ENCODE data around the gene FOXG1.

DNA sequence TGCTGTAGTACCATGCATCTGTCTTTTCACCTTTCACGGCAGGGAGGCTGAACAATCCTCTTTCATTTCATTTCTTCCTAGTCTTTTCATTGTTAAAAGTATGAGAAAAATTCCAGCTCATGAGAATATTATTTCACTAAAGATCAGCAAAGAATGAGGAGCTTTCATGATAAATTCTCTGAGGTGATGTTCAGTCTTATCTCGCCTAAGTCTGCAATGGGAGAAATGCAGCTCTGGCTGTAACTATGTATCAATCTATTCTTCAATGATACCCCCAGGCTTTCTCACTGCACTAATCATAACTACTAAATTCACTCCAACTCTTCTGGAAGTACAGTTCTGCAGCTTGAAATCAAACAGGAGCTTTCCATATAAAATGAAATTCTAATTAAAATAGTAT lies 15.7 kb downstream of the FOXG1 start:
- TF ChIP-seq RFX5 (IDR thresholded peaks at IDR 0.05) (no peak), EP300 (IDR thresholded peaks at IDR 0.05) (no peak)
- TF ChIP-seq, protein P1, sequence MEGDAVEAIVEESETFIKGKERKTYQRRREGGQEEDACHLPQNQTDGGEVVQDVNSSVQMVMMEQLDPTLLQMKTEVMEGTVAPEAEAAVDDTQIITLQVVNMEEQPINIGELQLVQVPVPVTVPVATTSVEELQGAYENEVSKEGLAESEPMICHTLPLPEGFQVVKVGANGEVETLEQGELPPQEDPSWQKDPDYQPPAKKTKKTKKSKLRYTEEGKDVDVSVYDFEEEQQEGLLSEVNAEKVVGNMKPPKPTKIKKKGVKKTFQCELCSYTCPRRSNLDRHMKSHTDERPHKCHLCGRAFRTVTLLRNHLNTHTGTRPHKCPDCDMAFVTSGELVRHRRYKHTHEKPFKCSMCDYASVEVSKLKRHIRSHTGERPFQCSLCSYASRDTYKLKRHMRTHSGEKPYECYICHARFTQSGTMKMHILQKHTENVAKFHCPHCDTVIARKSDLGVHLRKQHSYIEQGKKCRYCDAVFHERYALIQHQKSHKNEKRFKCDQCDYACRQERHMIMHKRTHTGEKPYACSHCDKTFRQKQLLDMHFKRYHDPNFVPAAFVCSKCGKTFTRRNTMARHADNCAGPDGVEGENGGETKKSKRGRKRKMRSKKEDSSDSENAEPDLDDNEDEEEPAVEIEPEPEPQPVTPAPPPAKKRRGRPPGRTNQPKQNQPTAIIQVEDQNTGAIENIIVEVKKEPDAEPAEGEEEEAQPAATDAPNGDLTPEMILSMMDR (IDR thresholded peaks at IDR 0.05) = no peak
- TF ChIP-seq, protein P2, sequence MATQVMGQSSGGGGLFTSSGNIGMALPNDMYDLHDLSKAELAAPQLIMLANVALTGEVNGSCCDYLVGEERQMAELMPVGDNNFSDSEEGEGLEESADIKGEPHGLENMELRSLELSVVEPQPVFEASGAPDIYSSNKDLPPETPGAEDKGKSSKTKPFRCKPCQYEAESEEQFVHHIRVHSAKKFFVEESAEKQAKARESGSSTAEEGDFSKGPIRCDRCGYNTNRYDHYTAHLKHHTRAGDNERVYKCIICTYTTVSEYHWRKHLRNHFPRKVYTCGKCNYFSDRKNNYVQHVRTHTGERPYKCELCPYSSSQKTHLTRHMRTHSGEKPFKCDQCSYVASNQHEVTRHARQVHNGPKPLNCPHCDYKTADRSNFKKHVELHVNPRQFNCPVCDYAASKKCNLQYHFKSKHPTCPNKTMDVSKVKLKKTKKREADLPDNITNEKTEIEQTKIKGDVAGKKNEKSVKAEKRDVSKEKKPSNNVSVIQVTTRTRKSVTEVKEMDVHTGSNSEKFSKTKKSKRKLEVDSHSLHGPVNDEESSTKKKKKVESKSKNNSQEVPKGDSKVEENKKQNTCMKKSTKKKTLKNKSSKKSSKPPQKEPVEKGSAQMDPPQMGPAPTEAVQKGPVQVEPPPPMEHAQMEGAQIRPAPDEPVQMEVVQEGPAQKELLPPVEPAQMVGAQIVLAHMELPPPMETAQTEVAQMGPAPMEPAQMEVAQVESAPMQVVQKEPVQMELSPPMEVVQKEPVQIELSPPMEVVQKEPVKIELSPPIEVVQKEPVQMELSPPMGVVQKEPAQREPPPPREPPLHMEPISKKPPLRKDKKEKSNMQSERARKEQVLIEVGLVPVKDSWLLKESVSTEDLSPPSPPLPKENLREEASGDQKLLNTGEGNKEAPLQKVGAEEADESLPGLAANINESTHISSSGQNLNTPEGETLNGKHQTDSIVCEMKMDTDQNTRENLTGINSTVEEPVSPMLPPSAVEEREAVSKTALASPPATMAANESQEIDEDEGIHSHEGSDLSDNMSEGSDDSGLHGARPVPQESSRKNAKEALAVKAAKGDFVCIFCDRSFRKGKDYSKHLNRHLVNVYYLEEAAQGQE (IDR thresholded peaks at IDR 0.05) = no peak
- TF ChIP-seq, protein P3, sequence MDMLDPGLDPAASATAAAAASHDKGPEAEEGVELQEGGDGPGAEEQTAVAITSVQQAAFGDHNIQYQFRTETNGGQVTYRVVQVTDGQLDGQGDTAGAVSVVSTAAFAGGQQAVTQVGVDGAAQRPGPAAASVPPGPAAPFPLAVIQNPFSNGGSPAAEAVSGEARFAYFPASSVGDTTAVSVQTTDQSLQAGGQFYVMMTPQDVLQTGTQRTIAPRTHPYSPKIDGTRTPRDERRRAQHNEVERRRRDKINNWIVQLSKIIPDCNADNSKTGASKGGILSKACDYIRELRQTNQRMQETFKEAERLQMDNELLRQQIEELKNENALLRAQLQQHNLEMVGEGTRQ (IDR thresholded peaks at IDR 0.05) = no peak
- TF ChIP-seq, protein P4, sequence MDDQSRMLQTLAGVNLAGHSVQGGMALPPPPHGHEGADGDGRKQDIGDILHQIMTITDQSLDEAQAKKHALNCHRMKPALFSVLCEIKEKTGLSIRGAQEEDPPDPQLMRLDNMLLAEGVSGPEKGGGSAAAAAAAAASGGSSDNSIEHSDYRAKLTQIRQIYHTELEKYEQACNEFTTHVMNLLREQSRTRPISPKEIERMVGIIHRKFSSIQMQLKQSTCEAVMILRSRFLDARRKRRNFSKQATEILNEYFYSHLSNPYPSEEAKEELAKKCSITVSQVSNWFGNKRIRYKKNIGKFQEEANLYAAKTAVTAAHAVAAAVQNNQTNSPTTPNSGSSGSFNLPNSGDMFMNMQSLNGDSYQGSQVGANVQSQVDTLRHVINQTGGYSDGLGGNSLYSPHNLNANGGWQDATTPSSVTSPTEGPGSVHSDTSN (IDR thresholded peaks at IDR 0.05) = no peak
